Thyroid gland (tissue), 4 donors: ENCODE data around the gene EN2. TPM values are rescaled to one million over a fixed set of nuclear protein-coding genes. Genes with fewer than 3 reads are reported as not detected.

Experiments
- DNase-seq, 2 donors: peaks; one replicate each; pipeline ENCODE4 v3.0.0-alpha.2; 2019
- H3K27ac ChIP-seq, 3 donors: fragments of 200-600 bp; sonication (generic); 1 replicate in 2 of 3; 2 replicates in 1 of 3; pipeline ENCODE4 v1.5.1; 2016 to 2019; ENCODE audit warnings: mild to moderate bottlenecking in 1 of 3, moderate library complexity in 1 of 3
- H3K27me3 ChIP-seq: fragments of 200-600 bp; sonication (generic); one replicate; pipeline ENCODE4 v1.5.1; 2019
- H3K36me3 ChIP-seq, 2 donors: fragments of 200-600 bp; sonication (generic); one replicate each; pipeline ENCODE4 v1.5.1; 2016 to 2019
- H3K4me1 ChIP-seq, 2 donors: fragments of 200-600 bp; sonication (generic); one replicate each; pipeline ENCODE4 v1.5.1; 2017 to 2019
- H3K4me3 ChIP-seq, 3 donors: fragments of 200-600 bp; sonication (generic); replicated peaks in 1 of 3; 1 replicate in 2 of 3; 2 replicates in 1 of 3; pipeline ENCODE4 v1.5.1; 2016; ENCODE audit warnings: mild to moderate bottlenecking in 1 of 3
- H3K9me3 ChIP-seq: fragments of 200-600 bp; sonication (generic); one replicate; pipeline ENCODE4 v1.5.1; 2017
- POLR2A ChIP-seq, 2 donors: fragments of 450-650 bp; IDR thresholded peaks; one replicate each; pipeline ENCODE4 v1.6.1; 2017; ENCODE audit warnings: antibody characterized with exemption in 2 of 2, mild to moderate bottlenecking in 2 of 2, moderate library complexity in 1 of 2
- WGBS, 2 donors: methylation state at CpG; one replicate each; pipeline ENCODE4 v1.1.5; 2017; 5-methylcytosine and 5-hydroxymethylcytosine counted together
- intact Hi-C: fragments of 100-400 bp; cut with DNase I; formaldehyde crosslinking; loops from one replicate; pipeline ENCODE4 v1.15.1; 2023
- total RNA-seq, 4 donors: library from RNA; depleted of rRNA; stranded (reverse); fragments of >200 nt; gene quantifications; one replicate each; pipeline ENCODE4 v1.2.3, GENCODE V29; 2016
- TF ChIP-seq, protein P1 (sequence below), 6 experiments: fragments of 200-600 bp in 3 of 6; fragments of 450-650 bp in 3 of 6; sonication (generic) in 3 of 6; IDR thresholded peaks; one replicate each; pipeline ENCODE4 v1.5.1; 2016 to 2019; ENCODE audit warnings: antibody characterized with exemption in 6 of 6, mild to moderate bottlenecking in 2 of 6, inconsistent platforms in 1 of 6, moderate library complexity in 1 of 6

EN2 gene
- total RNA-seq, 4 donors from 2014 or later = 0.22 to 0.29 (median 0.27) TPM; not detected in 1

DNA sequence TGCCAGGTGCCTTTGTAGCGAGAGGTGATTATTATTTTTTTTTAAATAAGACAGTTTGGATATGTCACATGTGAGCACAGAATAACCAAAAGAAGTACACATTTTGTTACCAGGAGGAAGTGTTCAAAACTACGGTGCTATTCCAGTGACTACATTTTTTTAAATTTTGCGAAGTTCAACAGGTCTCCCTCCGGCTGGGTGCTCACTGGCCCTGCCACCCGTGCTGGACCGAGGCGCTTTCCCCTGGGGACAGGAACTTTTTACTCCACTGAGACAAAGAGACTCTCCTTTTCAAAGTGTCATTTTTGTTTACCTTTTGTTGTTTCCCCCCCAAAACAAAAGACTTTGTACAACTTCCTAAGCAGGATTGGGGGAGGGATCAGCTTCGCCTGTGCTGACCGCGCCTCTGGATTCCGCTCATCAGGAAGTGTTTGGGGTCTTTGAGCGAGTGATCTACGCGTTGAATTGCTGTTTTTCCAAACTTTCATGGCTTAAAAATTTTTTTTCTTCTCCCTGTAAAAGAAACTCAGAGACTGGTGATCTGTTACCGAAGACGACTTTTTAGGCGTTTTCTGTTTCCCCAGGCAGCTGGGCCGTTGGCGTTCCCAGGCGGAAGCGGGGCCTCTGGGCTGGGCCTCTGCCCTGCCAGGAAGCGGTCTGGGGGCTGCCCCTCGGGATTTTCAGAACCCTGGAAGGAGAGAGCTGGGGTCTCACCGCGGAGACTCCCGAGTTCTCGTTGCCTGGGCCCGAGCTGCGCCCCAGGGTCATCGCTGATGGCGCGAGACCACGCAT is 7.2 kb downstream of the EN2 start:
- TF ChIP-seq, protein P1, sequence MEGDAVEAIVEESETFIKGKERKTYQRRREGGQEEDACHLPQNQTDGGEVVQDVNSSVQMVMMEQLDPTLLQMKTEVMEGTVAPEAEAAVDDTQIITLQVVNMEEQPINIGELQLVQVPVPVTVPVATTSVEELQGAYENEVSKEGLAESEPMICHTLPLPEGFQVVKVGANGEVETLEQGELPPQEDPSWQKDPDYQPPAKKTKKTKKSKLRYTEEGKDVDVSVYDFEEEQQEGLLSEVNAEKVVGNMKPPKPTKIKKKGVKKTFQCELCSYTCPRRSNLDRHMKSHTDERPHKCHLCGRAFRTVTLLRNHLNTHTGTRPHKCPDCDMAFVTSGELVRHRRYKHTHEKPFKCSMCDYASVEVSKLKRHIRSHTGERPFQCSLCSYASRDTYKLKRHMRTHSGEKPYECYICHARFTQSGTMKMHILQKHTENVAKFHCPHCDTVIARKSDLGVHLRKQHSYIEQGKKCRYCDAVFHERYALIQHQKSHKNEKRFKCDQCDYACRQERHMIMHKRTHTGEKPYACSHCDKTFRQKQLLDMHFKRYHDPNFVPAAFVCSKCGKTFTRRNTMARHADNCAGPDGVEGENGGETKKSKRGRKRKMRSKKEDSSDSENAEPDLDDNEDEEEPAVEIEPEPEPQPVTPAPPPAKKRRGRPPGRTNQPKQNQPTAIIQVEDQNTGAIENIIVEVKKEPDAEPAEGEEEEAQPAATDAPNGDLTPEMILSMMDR (IDR thresholded peaks at IDR 0.05) = no peak
- no peak for TF ChIP-seq POLR2A (IDR thresholded peaks at IDR 0.05)
- DNase-seq = no peak
- Histone ChIP-seq H3K27me3 (peaks cover 86% of the 10 kb centered on the region), H3K4me3 (no peak overlapping the region), H3K36me3 (no peaks in the 10 kb centered on the region), H3K27ac (no peak overlapping the region), H3K4me1 (peaks cover 13 to 29% of the 10 kb centered on the region in 2 donors), H3K9me3 (no peaks in the 10 kb centered on the region)
- WGBS, 2 donors = 8 to 12% methylated on average over 32 to 33 of the region's 33 CpGs
- intact Hi-C loops = no loop called here

DNA sequence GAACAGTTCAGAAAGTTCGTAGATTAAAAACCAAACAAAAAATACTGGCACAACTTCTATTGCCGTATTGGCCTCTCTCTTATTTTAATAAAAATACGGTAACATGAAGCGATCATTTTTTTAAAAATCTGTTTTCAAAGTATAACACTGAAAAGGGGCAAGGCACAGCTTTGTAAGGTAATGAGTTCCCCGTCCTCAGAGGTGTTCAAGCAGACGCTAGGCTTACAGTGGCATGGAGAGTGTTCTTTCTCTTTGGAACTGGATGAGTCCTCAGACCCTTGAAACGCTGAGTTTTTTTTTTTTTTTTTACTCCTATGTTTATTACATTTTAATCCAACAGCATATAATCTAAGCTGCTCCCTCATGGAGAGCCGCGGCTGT is 7.8 kb downstream of the EN2 start:
- intact Hi-C loops = no loop called here
- 11 to 13% methylated on average over 9 of the region's 9 CpGs for WGBS, 2 donors
- H3K9me3 ChIP-seq = no peaks in the 10 kb centered on the region

DNA sequence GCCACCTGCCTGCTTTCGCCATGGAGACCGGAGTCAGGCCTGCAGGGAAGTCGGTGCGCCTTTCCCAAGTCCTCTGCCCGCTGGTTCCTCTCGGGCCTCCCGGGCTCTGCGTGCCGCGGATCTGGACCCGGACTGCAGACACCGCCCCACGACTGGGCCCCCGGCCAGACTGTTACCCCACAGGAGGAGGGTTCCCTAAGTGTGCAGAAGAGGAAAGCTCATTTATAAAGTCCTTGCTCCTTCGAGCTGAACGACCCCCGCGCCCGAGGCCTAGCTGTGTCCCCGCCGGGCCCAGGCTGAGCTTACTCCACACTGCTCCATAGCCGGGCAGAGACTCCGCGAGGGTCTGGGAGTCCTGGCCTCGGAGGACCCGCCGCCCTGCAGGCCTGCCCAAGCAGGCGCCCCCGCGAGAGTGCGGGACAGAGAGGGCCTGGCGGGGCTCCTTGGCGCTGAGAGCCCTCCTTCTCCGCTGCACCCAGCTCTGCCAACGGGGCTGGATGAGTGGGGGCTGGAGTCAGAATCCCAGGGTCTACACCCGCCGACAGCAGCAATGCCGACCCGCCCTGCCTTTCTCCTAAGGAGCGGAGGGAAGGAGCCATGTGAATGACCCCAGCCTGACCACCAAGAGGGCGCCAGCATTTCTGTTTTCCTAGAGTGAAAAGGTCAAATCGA is 8.3 kb downstream of the EN2 start:
- Histone ChIP-seq H3K36me3 (no peaks in the 10 kb centered on the region), H3K27me3 (peaks cover 83% of the 10 kb centered on the region), H3K4me3 (no peak overlapping the region), H3K27ac (no peak overlapping the region), H3K9me3 (no peaks in the 10 kb centered on the region), H3K4me1 (peaks cover 13 to 29% of the 10 kb centered on the region in 2 donors)
- 5 to 7% methylated on average over 18 to 28 of the region's 42 CpGs for WGBS, 2 donors
- DNase-seq = no peak
- no peak for TF ChIP-seq POLR2A (IDR thresholded peaks at IDR 0.05)
- TF ChIP-seq, protein P1 (IDR thresholded peaks at IDR 0.05) = no peak
- intact Hi-C loops = no loop called here

More for the DNA sequence above, 7.8 kb downstream of the EN2 start:
- TF ChIP-seq, protein P1 (IDR thresholded peaks at IDR 0.05) = no peak
- TF ChIP-seq POLR2A (IDR thresholded peaks at IDR 0.05) = no peak
- Histone ChIP-seq H3K36me3 (no peaks in the 10 kb centered on the region), H3K27ac (no peak overlapping the region), H3K4me3 (no peak overlapping the region), H3K27me3 (peaks cover 84% of the 10 kb centered on the region), H3K4me1 (peaks cover 13 to 29% of the 10 kb centered on the region in 2 donors)
- DNase-seq = no peak

DNA sequence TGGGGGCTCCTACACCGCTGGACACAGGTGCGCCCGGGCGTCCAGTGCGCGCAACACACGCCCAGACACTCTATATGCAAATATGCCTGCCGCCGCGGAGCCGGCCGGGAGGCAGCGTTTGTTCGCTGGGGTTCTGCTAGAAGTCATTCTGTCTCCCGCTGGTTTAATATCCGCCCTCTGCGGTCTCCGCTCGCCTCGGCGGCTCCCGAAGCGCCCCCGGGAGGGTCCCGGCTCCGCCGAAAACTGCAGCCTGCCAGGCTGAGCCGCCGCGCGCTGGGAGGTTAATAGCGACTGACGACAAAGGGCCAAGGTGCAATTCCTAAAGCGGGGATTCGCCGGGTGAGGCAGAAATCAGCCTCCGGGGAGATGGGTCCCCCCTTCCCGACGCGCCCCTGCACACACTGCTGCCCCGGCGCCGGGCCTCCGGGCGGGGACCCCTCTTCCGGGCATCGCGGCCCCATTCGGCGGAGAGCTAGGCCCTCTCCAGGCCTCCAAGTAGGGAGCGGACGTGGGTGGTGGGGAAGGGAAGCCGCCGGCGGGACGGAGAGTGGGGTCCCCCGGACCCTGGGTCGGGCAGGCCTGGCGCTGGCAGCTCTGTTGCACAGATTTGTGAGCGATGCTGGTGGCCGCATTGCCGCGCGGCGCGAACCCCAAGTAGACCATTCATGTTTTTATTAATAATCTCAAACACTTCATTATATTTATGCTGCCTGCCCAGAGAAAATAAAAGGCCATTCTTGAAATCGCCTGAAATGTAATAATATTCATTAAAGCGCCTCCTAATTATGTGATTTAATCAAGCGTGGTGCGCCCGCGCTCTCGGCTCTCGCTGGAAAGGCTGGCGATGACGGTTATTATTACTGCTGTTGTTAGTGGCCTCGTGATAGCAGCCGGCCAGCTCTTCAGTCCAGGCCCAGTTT is 9.1 kb downstream of the EN2 start:
- no peaks in the 10 kb centered on the region for H3K9me3 ChIP-seq
- DNase-seq = no peak
- peaks cover 81% of the 10 kb centered on the region for H3K27me3 ChIP-seq
- H3K36me3 ChIP-seq = no peaks in the 10 kb centered on the region
- intact Hi-C loops = no loop called here
- no peak for TF ChIP-seq POLR2A (IDR thresholded peaks at IDR 0.05)
- TF ChIP-seq, protein P1 (IDR thresholded peaks at IDR 0.05) = no peak
- 6 to 7% methylated on average over 30 to 34 of the region's 78 CpGs for WGBS, 2 donors
- H3K4me1 ChIP-seq = peaks cover 13 to 29% of the 10 kb centered on the region in 2 donors
- H3K27ac ChIP-seq = no peak overlapping the region
- no peak overlapping the region for H3K4me3 ChIP-seq
